Body of pancreas (tissue), 4 donors: ENCODE data around the gene LGR6. TPM values are rescaled to one million over a fixed set of nuclear protein-coding genes. Genes with fewer than 3 reads are reported as not detected.

ENCODE experiments used
- ATAC-seq: fragments of 150-250 bp; one replicate; pipeline ENCODE4 v1.9.1; 2016
- DNase-seq, 4 donors: peaks; one replicate each; pipeline ENCODE4 v3.0.0-alpha.2; 2019
- H3K27ac ChIP-seq, 4 donors: fragments of 200-600 bp; sonication (generic); 1 replicate in 3 of 4; 2 replicates in 1 of 4; pipeline versions ENCODE4 v1.5.1 to v1.6.1; 2016 to 2019; ENCODE audit warnings: mild to moderate bottlenecking in 1 of 4, mixed read lengths in 1 of 4, moderate library complexity in 1 of 4
- H3K27me3 ChIP-seq, 2 donors: fragments of 200-600 bp; sonication (generic); one replicate each; pipeline ENCODE4 v1.6.0; 2016; ENCODE audit warnings: mild to moderate bottlenecking in 1 of 2
- H3K36me3 ChIP-seq, 2 donors: fragments of 200-600 bp; sonication (generic); replicated peaks in 1 of 2; 2 replicates each; pipeline ENCODE4 v1.5.1; 2016; ENCODE audit warnings: low read depth in 2 of 2; ENCODE audit not compliant: insufficient read depth in 1 of 2
- H3K4me1 ChIP-seq: fragments of 200-600 bp; sonication (generic); one replicate; pipeline ENCODE4 v1.6.0; 2016
- H3K4me3 ChIP-seq, 2 donors: fragments of 200-600 bp; sonication (generic); 1 replicate in 1 of 2; 2 replicates in 1 of 2; pipeline ENCODE4 v1.5.1; 2016 to 2019
- H3K9me3 ChIP-seq, 3 donors: fragments of 200-600 bp; sonication (generic); 1 replicate in 2 of 3; 2 replicates in 1 of 3; pipeline ENCODE4 v1.5.1; 2016
- POLR2A ChIP-seq, 3 donors: fragments of 450-650 bp; IDR thresholded peaks; one replicate each; pipeline ENCODE4 v1.6.1; 2016; ENCODE audit warnings: antibody characterized with exemption in 3 of 3, mild to moderate bottlenecking in 2 of 3
- WGBS, 2 donors: methylation state at CpG; one replicate each; pipeline ENCODE4 v1.1.5; 2017; 5-methylcytosine and 5-hydroxymethylcytosine counted together
- intact Hi-C: fragments of 100-400 bp; cut with DNase I; formaldehyde crosslinking; loops from one replicate; pipeline ENCODE4 v1.15.1; 2023
- total RNA-seq, 2 donors: library from RNA; depleted of rRNA; stranded (reverse); fragments of >200 nt; gene quantifications; one replicate each; pipeline ENCODE4 v1.1.0, GENCODE V29; 2016
- TF ChIP-seq, protein P1 (sequence below), 7 experiments: fragments of 450-650 bp in 4 of 7; fragments of 200-600 bp in 3 of 7; sonication (generic) in 3 of 7; IDR thresholded peaks; one replicate each; pipeline ENCODE4 v1.5.1; 2016 to 2019; ENCODE audit warnings: antibody characterized with exemption in 7 of 7

LGR6 gene
- total RNA-seq, 2 donors from 2014 or later, result 0.52 TPM; not detected in 1

DNA sequence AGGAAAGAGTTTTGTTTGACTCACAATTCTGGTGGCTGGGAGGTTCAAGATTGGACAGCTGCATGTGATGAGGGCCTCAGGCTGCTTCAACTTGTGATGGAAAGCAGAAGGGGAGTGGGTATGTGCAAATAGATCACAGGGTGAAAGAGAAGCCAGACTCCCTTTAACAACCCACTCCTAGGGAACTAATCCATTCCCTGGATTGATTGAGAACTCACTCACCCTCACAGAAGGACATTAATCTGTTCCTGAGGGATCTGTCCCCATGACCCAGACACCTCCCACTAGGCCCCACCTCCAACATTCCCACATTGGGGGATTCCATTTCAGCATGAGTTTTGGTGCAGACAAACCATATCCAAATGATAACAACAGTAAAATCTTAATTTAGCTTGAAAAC is 122.6 kb downstream of the LGR6 start:
- TF ChIP-seq, protein P1, sequence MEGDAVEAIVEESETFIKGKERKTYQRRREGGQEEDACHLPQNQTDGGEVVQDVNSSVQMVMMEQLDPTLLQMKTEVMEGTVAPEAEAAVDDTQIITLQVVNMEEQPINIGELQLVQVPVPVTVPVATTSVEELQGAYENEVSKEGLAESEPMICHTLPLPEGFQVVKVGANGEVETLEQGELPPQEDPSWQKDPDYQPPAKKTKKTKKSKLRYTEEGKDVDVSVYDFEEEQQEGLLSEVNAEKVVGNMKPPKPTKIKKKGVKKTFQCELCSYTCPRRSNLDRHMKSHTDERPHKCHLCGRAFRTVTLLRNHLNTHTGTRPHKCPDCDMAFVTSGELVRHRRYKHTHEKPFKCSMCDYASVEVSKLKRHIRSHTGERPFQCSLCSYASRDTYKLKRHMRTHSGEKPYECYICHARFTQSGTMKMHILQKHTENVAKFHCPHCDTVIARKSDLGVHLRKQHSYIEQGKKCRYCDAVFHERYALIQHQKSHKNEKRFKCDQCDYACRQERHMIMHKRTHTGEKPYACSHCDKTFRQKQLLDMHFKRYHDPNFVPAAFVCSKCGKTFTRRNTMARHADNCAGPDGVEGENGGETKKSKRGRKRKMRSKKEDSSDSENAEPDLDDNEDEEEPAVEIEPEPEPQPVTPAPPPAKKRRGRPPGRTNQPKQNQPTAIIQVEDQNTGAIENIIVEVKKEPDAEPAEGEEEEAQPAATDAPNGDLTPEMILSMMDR (IDR thresholded peaks at IDR 0.05), result no peak
- no peak for TF ChIP-seq POLR2A (IDR thresholded peaks at IDR 0.05)
- intact Hi-C loops, result loop anchor here (5.0 kb wide), 1 partner anchor 129 kb away; no protein-coding TSS in a partner anchor
- Histone ChIP-seq H3K9me3 (no peaks in the 10 kb centered on the region), H3K4me3 (no peak overlapping the region), H3K4me1 (no peaks in the 10 kb centered on the region), H3K27ac (no peak overlapping the region), H3K36me3 (no peaks in the 10 kb centered on the region), H3K27me3 (no peaks in the 10 kb centered on the region)
- DNase-seq (no peak), ATAC-seq (no peak)

DNA sequence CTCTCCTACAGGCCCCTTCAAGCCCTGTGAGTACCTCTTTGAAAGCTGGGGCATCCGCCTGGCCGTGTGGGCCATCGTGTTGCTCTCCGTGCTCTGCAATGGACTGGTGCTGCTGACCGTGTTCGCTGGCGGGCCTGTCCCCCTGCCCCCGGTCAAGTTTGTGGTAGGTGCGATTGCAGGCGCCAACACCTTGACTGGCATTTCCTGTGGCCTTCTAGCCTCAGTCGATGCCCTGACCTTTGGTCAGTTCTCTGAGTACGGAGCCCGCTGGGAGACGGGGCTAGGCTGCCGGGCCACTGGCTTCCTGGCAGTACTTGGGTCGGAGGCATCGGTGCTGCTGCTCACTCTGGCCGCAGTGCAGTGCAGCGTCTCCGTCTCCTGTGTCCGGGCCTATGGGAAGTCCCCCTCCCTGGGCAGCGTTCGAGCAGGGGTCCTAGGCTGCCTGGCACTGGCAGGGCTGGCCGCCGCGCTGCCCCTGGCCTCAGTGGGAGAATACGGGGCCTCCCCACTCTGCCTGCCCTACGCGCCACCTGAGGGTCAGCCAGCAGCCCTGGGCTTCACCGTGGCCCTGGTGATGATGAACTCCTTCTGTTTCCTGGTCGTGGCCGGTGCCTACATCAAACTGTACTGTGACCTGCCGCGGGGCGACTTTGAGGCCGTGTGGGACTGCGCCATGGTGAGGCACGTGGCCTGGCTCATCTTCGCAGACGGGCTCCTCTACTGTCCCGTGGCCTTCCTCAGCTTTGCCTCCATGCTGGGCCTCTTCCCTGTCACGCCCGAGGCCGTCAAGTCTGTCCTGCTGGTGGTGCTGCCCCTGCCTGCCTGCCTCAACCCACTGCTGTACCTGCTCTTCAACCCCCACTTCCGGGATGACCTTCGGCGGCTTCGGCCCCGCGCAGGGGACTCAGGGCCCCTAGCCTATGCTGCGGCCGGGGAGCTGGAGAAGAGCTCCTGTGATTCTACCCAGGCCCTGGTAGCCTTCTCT is 124.6 kb downstream of the LGR6 start:
- TF ChIP-seq, protein P1 (IDR thresholded peaks at IDR 0.05), result no peak
- no peak for TF ChIP-seq POLR2A (IDR thresholded peaks at IDR 0.05)
- no peaks in the 10 kb centered on the region for H3K27me3 ChIP-seq
- intact Hi-C loops, result loop anchor here (5.0 kb wide), 1 partner anchor 131 kb away; no protein-coding TSS in a partner anchor
- H3K27ac ChIP-seq, result no peak overlapping the region
- WGBS, 2 donors, result 85% methylated on average over 11 to 49 of the region's 52 CpGs
- no peaks in the 10 kb centered on the region for H3K36me3 ChIP-seq
- no peak for DNase-seq
- H3K4me3 ChIP-seq, result no peak overlapping the region
- no peaks in the 10 kb centered on the region for H3K9me3 ChIP-seq
- no peaks in the 10 kb centered on the region for H3K4me1 ChIP-seq
- ATAC-seq, result no peak

DNA sequence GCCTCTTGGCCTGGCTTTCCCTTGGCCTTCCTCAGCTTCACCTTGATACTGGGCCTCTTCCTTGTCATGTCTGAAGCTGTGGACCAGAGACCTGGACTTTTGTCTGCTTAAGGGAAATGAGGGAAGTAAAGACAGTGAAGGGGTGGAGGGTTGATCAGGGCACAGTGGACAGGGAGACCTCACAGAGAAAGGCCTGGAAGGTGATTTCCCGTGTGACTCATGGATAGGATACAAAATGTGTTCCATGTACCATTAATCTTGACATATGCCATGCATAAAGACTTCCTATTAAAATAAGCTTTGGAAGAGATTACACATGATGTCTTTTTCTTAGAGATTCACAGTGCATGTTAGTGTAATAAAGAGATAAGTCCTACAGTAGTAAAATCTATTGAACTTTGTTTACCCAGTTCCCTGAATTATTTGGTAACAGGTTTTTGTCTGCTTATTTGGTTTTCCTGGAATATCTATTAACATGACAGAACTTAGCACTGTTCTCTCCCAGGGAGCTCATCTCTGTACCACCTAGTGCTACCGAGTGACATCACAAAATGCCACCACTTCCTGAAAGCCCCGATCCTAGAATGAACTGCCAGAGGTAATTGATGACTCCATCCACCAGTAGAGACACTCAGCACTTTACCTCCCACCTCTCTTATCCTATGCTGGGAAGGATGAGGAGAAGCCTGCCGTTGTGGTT is 125.9 kb downstream of the LGR6 start:
- intact Hi-C loops, result loop anchor here (5.0 kb wide), 1 partner anchor 132 kb away; no protein-coding TSS in a partner anchor
- ATAC-seq, result no peak
- TF ChIP-seq, protein P1 (IDR thresholded peaks at IDR 0.05), result no peak
- no peak for TF ChIP-seq POLR2A (IDR thresholded peaks at IDR 0.05)

DNA sequence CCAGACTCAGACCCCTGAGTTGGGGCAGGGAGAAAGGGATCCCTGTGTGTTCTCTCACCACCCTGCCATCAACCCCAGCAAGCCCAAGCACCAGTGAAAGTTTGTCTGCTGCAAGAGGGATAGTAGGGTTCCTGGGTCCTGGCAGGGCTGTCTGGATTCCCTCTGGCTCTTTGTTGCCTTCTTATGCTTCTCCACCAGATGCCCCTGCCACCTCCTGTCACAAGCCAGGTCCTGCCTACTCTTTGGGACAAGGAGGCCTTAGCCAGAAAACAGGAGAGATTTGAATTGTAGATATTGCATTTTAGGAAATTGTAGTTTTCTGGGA is 126.4 kb downstream of the LGR6 start:
- Histone ChIP-seq H3K4me3 (no peak overlapping the region), H3K4me1 (no peaks in the 10 kb centered on the region), H3K36me3 (no peaks in the 10 kb centered on the region), H3K27me3 (no peaks in the 10 kb centered on the region), H3K27ac (no peak overlapping the region), H3K9me3 (no peaks in the 10 kb centered on the region)
- DNase-seq (no peak), ATAC-seq (no peak)
- intact Hi-C loops, result no loop called here
- no peak for TF ChIP-seq POLR2A (IDR thresholded peaks at IDR 0.05)
- TF ChIP-seq, protein P1 (IDR thresholded peaks at IDR 0.05), result no peak

More for the DNA sequence above, 125.9 kb downstream of the LGR6 start:
- Histone ChIP-seq H3K27me3 (no peaks in the 10 kb centered on the region), H3K36me3 (no peaks in the 10 kb centered on the region), H3K4me3 (no peak overlapping the region), H3K27ac (no peak overlapping the region), H3K9me3 (no peaks in the 10 kb centered on the region), H3K4me1 (no peaks in the 10 kb centered on the region)
- WGBS, 2 donors, result 57 to 69% methylated on average over 4 of the region's 4 CpGs
- DNase-seq, result no peak
